GM23248 (cell line): ENCODE measurements around the gene MRFAP1.

Source experiments
- EZH2 ChIP-seq: fragments of 200-600 bp; sonication (generic); IDR thresholded peaks from 2 replicates; pipeline ENCODE4 v1.6.1; 2018; ENCODE audit warnings: antibody characterized with exemption, mild to moderate bottlenecking; ENCODE audit not compliant: insufficient read depth, poor library complexity, severe bottlenecking
- EZH2phosphoT487 ChIP-seq: fragments of 200-600 bp; sonication (generic); IDR thresholded peaks from 2 replicates; pipeline ENCODE4 v1.6.1; 2018; ENCODE audit warnings: antibody characterized with exemption, moderate library complexity, mild to moderate bottlenecking, low read depth; ENCODE audit not compliant: insufficient read depth

GRCh38 chr4:6608758-6609414 lies 31.6 kb upstream of the MRFAP1 start:
- TF ChIP-seq EZH2 = no peak
- TF ChIP-seq EZH2phosphoT487 = no peak
